Naive thymus-derived CD8-positive, alpha-beta T cell (primary cell): Measurements from ENCODE around the gene ARID3A. TPM values are rescaled to one million over a fixed set of nuclear protein-coding genes. Genes with fewer than 3 reads are reported as not detected.

Source experiments
- ATAC-seq, 2 donors: fragments of 150-1000 bp; cut with Tn5 transposase in 1 of 2; sonication (Bioruptor Pico), chemical (Tn5 transposase) in 1 of 2; 1 replicate in 1 of 2; 2 replicates in 1 of 2; pipeline ENCODE4 v1.10.0; 2021; ENCODE audit warnings: mild to moderate bottlenecking in 2 of 2, moderate library complexity in 2 of 2
- POLR2A ChIA-PET: fragments of 350-600 bp; sonication (Branson Sonifier 250); formaldehyde crosslinking; loops from one replicate; lab custom pipeline; 2021; ENCODE audit warnings: antibody characterized with exemption; lab: Charles Lee
- DNase-seq, 10 donors: peaks; one replicate each; pipeline versions ENCODE4 v3.0.0 to v3.0.0-alpha.2; 2020 to 2022
- H3K27ac Mint-ChIP-seq, 10 donors: one replicate each; pipeline ENCODE4 v1.8.0; 2020 to 2022; ENCODE audit warnings: mild to moderate bottlenecking in 10 of 10, mixed read lengths in 10 of 10, moderate library complexity in 4 of 10, inconsistent platforms in 1 of 10
- H3K27me3 Mint-ChIP-seq, 5 donors: one replicate each; pipeline ENCODE4 v1.8.0; 2021 to 2022; ENCODE audit warnings: mixed read lengths in 5 of 5
- H3K36me3 Mint-ChIP-seq, 3 donors: one replicate each; pipeline ENCODE4 v1.8.0; 2020 to 2022; ENCODE audit warnings: mixed read lengths in 3 of 3, mild to moderate bottlenecking in 2 of 3, inconsistent platforms in 1 of 3
- H3K4me1 Mint-ChIP-seq, 4 donors: one replicate each; pipeline ENCODE4 v1.8.0; 2021 to 2022; ENCODE audit warnings: mixed read lengths in 4 of 4
- H3K4me3 Mint-ChIP-seq, 10 donors: one replicate each; pipeline ENCODE4 v1.8.0; 2020 to 2022; ENCODE audit warnings: mild to moderate bottlenecking in 10 of 10, mixed read lengths in 10 of 10, moderate library complexity in 6 of 10, inconsistent platforms in 1 of 10
- H3K9me3 Mint-ChIP-seq, 9 donors: one replicate each; pipeline ENCODE4 v1.8.0; 2020 to 2022; ENCODE audit warnings: mixed read lengths in 9 of 9, mild to moderate bottlenecking in 3 of 9, inconsistent platforms in 1 of 9, moderate library complexity in 1 of 9
- polyA plus RNA-seq, 3 donors: library from polyadenylated mRNA; unstranded; fragments of 300-500 nt; fragmentation: Illumina TruSeq; gene quantifications; one replicate each; pipeline ENCODE4 v1.2.3, GENCODE V29; 2021
- total RNA-seq, 8 experiments: library from RNA in 2 of 8; stranded (reverse) in 2 of 8; gene quantifications; one replicate each; pipeline ENCODE4 v1.2.3 and lab custom pipeline; 2021 to 2026

Gene ARID3A
- total and polyA plus RNA-seq, 5 experiments from 2014 or later: 0.09 to 5.0 (median 0.58) TPM

GRCh38 chr19:1000591-1001537 lies 75.0 kb downstream of the ARID3A start:
- Mint-ChIP-seq H3K36me3 (peaks cover 0 to 4% (median 0%) of the 10 kb centered on the region in 3 donors), H3K27me3 (peaks cover 5 to 32% (median 11%) of the 10 kb centered on the region in 5 donors), H3K4me1 (peaks cover 10 to 28% (median 22%) of the 10 kb centered on the region in 4 donors), H3K9me3 (peaks cover 0 to 3% (median 0%) of the 10 kb centered on the region in 9 donors), H3K27ac (peak overlapping the region in 2 of 10 donors; percentile 43 to 47), H3K4me3 (peak overlapping the region in 8 of 10 donors; percentile 7 to 69 (median 48))
- ATAC-seq (no peak), DNase-seq (no peak)
- POLR2A ChIA-PET: interaction anchor here (0.6 to 1.5 kb wide), 4 partner anchors 19 to 137 kb away, joined by 3 to 8 read pairs (median 3); no protein-coding TSS in a partner anchor

DNA sequence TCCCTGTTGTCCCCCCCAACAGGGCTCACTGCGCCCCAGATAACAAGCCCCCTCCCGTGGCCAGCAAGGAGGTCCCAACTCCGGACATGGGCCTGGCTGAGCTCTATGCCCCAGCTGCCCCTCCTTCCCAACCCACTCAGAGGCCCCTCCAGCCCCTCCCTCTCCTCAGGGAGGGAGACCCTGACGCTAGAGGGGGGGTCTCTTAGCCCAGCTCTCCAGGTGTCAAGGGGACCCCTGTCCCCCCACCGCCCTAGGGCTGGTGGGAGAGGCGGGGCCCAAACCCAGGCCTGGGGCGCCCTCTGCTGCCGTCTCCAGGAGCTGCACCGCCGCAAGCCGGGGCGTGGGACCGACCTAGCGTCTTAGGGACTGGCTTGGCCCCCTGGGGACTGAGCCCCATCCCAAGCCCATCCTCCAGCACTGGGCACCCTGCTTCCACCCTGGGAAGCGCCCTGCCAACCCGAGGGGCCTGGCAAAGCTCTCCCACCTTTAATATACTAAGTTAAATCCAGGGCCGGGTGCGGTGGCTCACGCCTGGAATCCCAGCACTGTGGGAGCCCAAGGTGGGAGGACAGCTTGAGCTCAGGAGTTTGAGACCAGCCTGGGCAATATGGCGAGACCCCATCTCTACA lies 75.8 kb downstream of the ARID3A start:
- H3K9me3 Mint-ChIP-seq: peaks cover 0 to 3% (median 0%) of the 10 kb centered on the region in 9 donors
- POLR2A ChIA-PET: interaction anchor here (0.6 to 1.5 kb wide), 3 partner anchors 18 to 138 kb away, joined by 3 to 8 read pairs (median 3); no protein-coding TSS in a partner anchor
- peaks cover 5 to 29% (median 11%) of the 10 kb centered on the region in 5 donors for H3K27me3 Mint-ChIP-seq
- H3K36me3 Mint-ChIP-seq: peaks cover 0 to 4% (median 0%) of the 10 kb centered on the region in 3 donors
- ATAC-seq: peak; percentile 67 to 77
- DNase-seq: peak; percentile 45 to 78 (median 71)
- H3K4me1 Mint-ChIP-seq: peaks cover 6 to 20% (median 18%) of the 10 kb centered on the region in 4 donors
- H3K4me3 Mint-ChIP-seq: peak overlapping the region in 3 of 10 donors; percentile 34 to 61 (median 41)
- peak overlapping the region in 1 of 10 donors; percentile 43 for H3K27ac Mint-ChIP-seq

DNA sequence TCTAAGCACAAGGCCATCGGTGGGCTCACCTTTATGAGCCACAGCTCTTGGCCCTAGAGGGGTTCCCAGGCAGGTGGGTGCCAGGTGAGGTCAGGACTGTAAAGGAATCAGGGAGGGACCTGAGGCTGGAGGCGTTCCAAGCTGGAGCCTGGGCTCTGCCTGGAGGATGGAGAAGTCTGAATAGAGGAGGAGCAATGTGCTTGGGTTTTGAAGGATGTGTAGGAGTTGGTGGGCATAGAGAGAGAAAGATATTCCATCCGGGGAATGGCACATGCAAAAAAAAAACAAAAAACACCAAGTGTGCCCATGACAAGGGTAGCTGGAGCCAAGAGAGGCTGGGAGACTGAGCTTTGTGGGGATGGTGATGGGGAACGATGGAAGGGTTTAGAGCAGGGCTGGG lies 76.8 kb downstream of the ARID3A start:
- peaks cover 10 to 19% (median 15%) of the 10 kb centered on the region in 4 donors for H3K4me1 Mint-ChIP-seq
- H3K9me3 Mint-ChIP-seq: peaks cover 0 to 3% (median 0%) of the 10 kb centered on the region in 9 donors
- peaks cover 0 to 9% (median 0%) of the 10 kb centered on the region in 3 donors for H3K36me3 Mint-ChIP-seq
- ATAC-seq (no peak), DNase-seq (no peak)
- POLR2A ChIA-PET: interaction anchor here (0.7 to 1.0 kb wide), 4 partner anchors 13 to 90 kb away, joined by 3 to 7 read pairs (median 3); no protein-coding TSS in a partner anchor
- H3K4me3 Mint-ChIP-seq: peak overlapping the region in 1 of 10 donors; percentile 44
- H3K27ac Mint-ChIP-seq: peak overlapping the region in 4 of 10 donors; percentile 48 to 91 (median 52)
- peaks cover 5 to 28% (median 11%) of the 10 kb centered on the region in 5 donors for H3K27me3 Mint-ChIP-seq

GRCh38 chr19:1003283-1003682 lies 77.4 kb downstream of the ARID3A start:
- no peak for ATAC-seq
- H3K9me3 Mint-ChIP-seq: peaks cover 0 to 3% (median 0%) of the 10 kb centered on the region in 9 donors
- POLR2A ChIA-PET: interaction anchor here (0.7 to 1.0 kb wide), 5 partner anchors 12 to 89 kb away, joined by 3 to 7 read pairs (median 3); no protein-coding TSS in a partner anchor

GRCh38 chr19:1004204-1004802 lies 78.5 kb downstream of the ARID3A start:
- Mint-ChIP-seq H3K27me3 (peaks cover 1 to 13% (median 4%) of the 10 kb centered on the region in 5 donors), H3K4me3 (no peak overlapping the region), H3K27ac (peak overlapping the region in 2 of 10 donors; percentile 19 to 25), H3K4me1 (peaks cover 3 to 14% (median 10%) of the 10 kb centered on the region in 4 donors), H3K36me3 (peaks cover 0 to 6% (median 0%) of the 10 kb centered on the region in 3 donors), H3K9me3 (no peaks in the 10 kb centered on the region)
- ATAC-seq (no peak), DNase-seq (no peak)
- POLR2A ChIA-PET: interaction anchor here (0.6 to 3.3 kb wide), 7 partner anchors 9 to 97 kb away, joined by 3 to 13 read pairs (median 3); no protein-coding TSS in a partner anchor

More at GRCh38 chr19:1003283-1003682, 77.4 kb downstream of the ARID3A start:
- Mint-ChIP-seq H3K4me1 (peaks cover 6 to 19% (median 11%) of the 10 kb centered on the region in 4 donors), H3K27ac (no peak overlapping the region), H3K36me3 (peaks cover 0 to 9% (median 0%) of the 10 kb centered on the region in 3 donors), H3K27me3 (peaks cover 5 to 21% (median 11%) of the 10 kb centered on the region in 5 donors), H3K4me3 (no peak overlapping the region)
- no peak for DNase-seq

DNA sequence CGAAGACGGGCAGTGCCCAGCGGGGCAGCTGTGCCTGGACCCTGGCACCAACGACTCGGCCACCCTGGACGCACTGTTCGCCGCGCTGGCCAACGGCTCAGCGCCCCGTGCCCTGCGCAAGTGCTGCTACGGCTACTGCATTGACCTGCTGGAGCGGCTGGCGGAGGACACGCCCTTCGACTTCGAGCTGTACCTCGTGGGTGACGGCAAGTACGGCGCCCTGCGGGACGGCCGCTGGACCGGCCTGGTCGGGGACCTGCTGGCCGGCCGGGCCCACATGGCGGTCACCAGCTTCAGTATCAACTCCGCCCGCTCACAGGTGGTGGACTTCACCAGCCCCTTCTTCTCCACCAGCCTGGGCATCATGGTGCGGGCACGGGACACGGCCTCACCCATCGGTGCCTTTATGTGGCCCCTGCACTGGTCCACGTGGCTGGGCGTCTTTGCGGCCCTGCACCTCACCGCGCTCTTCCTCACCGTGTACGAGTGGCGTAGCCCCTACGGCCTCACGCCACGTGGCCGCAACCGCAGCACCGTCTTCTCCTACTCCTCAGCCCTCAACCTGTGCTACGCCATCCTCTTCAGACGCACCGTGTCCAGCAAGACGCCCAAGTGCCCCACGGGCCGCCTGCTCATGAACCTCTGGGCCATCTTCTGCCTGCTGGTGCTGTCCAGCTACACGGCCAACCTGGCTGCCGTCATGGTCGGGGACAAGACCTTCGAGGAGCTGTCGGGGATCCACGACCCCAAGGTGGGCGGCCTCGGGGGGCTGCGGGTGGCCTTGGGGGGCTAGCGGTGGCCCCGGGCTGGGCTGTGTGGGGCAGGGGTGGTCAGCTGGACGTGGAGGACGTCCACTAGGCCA lies 79.2 kb downstream of the ARID3A start:
- H3K9me3 Mint-ChIP-seq: no peaks in the 10 kb centered on the region
- ATAC-seq: no peak
- DNase-seq: no peak
- POLR2A ChIA-PET: interaction anchor here (0.6 to 3.3 kb wide), 6 partner anchors 10 to 248 kb away, joined by 3 to 13 read pairs (median 3); no protein-coding TSS in a partner anchor
- peaks cover 0 to 7% (median 3%) of the 10 kb centered on the region in 5 donors for H3K27me3 Mint-ChIP-seq
- H3K4me1 Mint-ChIP-seq: peaks cover 2 to 13% (median 10%) of the 10 kb centered on the region in 4 donors
- no peak overlapping the region for H3K4me3 Mint-ChIP-seq
- peak overlapping the region in 1 of 10 donors; percentile 77 for H3K27ac Mint-ChIP-seq
- H3K36me3 Mint-ChIP-seq: peaks cover 0 to 10% (median 0%) of the 10 kb centered on the region in 3 donors

DNA sequence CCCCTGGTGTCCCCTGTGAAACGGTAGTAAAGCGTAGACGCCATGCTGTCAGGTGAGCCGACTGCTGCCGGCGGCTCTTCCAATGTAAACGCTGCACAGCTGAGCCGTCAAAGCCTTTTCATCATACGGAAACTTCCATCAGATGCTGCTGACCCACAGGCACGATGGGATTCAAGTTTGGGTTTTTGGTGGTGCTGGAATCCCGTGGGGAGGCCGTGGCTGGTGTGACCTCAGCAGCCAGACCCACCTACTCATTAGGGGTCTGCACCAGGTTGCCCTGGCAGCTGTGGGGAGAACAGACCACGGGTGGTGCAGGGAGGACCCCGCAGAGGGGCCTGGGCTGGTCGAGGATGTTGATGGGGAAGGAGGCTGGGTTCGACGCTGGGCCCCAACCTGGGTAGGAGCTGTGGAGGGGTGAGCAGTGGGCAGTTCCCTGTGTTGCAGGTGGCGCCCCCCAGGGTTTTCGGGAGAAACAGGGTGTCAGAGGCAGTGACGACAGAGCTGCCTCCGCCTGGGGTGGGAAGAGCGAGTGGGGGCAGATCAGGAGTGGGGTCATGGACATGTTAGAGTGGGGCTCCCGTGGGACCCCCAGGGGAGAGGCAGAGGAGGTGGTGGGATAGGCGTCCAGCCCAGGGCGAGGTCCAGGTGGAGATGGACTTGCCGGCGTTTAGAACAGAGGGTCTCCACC lies 81.0 kb downstream of the ARID3A start:
- DNase-seq (no peak), ATAC-seq (no peak)
- Mint-ChIP-seq H3K4me1 (peaks cover 2 to 8% (median 5%) of the 10 kb centered on the region in 4 donors), H3K4me3 (no peak overlapping the region), H3K9me3 (no peaks in the 10 kb centered on the region), H3K27me3 (peaks cover 0 to 3% (median 0%) of the 10 kb centered on the region in 5 donors), H3K36me3 (peaks cover 0 to 15% (median 0%) of the 10 kb centered on the region in 3 donors), H3K27ac (peak overlapping the region in 5 of 10 donors; percentile 44 to 78 (median 58))
- POLR2A ChIA-PET: interaction anchor here (0.5 to 3.3 kb wide), 3 partner anchors 9 to 83 kb away, joined by 3 to 13 read pairs (median 3); no protein-coding TSS in a partner anchor

DNA sequence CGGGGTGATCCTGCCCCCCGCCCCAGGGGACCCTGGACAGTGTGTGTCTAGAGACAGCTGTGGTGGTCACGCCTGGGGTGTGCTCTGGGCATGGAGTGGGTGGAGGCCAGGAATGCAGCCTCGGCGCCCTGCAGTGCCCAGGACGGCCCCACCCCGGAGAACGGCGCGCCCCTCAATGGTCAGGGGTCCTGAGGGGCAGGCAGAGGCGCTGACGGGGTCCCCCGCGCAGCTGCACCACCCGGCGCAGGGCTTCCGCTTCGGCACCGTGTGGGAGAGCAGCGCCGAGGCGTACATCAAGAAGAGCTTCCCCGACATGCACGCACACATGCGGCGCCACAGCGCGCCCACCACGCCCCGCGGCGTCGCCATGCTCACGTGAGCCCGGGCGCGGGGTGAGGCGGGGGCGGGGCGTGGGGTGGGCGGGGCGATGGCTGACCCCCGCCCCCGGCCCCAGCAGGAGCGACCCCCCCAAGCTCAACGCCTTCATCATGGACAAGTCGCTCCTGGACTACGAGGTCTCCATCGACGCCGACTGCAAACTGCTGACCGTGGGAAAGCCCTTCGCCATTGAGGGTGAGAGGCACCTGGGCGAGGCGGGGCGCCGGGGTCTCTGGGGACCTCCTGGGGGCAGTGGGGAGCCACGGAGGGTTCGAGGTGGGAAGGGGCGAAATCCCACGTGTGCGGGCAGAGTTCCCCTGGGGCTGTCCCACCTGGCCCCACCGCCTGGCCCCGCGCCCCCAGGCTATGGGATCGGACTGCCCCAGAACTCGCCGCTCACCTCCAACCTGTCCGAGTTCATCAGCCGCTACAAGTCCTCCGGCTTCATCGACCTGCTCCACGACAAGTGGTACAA lies 81.8 kb downstream of the ARID3A start:
- no peaks in the 10 kb centered on the region for H3K9me3 Mint-ChIP-seq
- POLR2A ChIA-PET: interaction anchor here (0.9 to 3.3 kb wide), 2 partner anchors 8 to 82 kb away, joined by 3 to 13 read pairs; no protein-coding TSS in a partner anchor
- peaks cover 0 to 1% (median 0%) of the 10 kb centered on the region in 5 donors for H3K27me3 Mint-ChIP-seq
- no peak overlapping the region for H3K4me3 Mint-ChIP-seq
- ATAC-seq: no peak
- peaks cover 1 to 5% (median 3%) of the 10 kb centered on the region in 4 donors for H3K4me1 Mint-ChIP-seq
- H3K36me3 Mint-ChIP-seq: peaks cover 0 to 16% (median 0%) of the 10 kb centered on the region in 3 donors
- peak overlapping the region in 1 of 10 donors; percentile 78 for H3K27ac Mint-ChIP-seq
- no peak for DNase-seq

GRCh38 chr19:1008268-1009040 lies 82.6 kb downstream of the ARID3A start:
- DNase-seq: no peak
- ATAC-seq: no peak
- Mint-ChIP-seq H3K9me3 (no peaks in the 10 kb centered on the region), H3K4me1 (peaks cover 0 to 5% (median 2%) of the 10 kb centered on the region in 4 donors), H3K27ac (peak overlapping the region in 2 of 10 donors; percentile 73 to 86), H3K4me3 (no peak overlapping the region), H3K27me3 (no peaks in the 10 kb centered on the region), H3K36me3 (peaks cover 0 to 16% (median 0%) of the 10 kb centered on the region in 3 donors)
- POLR2A ChIA-PET: no interaction called here
